Stimulated activated naive CD4-positive, alpha-beta T cell (primary cell): Measurements from ENCODE around the gene SLC15A5.

Experiments
- DNase-seq, 6 experiments: peaks; one replicate each; lab custom pipeline; 2025; lab: John Stamatoyannopoulos, UW

Gene SLC15A5, protein sequence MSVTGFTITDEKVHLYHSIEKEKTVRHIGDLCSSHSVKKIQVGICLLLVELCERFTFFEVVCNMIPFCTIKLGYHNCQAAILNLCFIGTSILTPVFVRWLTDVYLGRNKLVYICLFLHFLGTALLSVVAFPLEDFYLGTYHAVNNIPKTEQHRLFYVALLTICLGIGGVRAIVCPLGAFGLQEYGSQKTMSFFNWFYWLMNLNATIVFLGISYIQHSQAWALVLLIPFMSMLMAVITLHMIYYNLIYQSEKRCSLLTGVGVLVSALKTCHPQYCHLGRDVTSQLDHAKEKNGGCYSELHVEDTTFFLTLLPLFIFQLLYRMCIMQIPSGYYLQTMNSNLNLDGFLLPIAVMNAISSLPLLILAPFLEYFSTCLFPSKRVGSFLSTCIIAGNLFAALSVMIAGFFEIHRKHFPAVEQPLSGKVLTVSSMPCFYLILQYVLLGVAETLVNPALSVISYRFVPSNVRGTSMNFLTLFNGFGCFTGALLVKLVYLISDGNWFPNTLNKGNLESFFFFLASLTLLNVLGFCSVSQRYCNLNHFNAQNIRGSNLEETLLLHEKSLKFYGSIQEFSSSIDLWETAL

GRCh38 chr12:16277585-16277984, at the start of gene SLC15A5:
Gene SLC15A5 (minus strand): TSS chr12:16277685. CDS start chr12:16277685, 0 bp downstream.
- no peak for DNase-seq

- DNase-seq = no peak
Measured at GRCh38 chr12:16325426-16325825, 47.9 kb upstream of the SLC15A5 start.

DNA sequence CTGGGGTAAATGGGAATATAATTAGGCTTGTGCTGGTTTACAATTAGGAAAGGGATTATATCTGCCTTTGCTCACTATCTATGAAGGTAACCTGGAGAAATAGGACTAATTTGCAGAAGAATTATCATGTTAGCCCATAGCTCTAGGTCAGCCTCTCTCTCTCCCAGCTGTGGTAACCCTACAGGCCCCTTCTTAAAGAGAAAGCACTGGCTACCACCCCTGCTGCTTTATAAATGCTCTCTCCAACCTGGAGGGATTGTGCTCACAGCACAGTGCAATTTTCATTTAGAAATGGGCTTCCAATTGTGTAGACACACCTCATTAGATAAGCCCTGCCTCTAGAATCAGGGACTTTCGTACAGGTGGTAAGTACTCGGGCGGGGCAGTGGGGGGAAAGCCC, 47.3 kb upstream of the SLC15A5 start:
- no peak for DNase-seq

DNA sequence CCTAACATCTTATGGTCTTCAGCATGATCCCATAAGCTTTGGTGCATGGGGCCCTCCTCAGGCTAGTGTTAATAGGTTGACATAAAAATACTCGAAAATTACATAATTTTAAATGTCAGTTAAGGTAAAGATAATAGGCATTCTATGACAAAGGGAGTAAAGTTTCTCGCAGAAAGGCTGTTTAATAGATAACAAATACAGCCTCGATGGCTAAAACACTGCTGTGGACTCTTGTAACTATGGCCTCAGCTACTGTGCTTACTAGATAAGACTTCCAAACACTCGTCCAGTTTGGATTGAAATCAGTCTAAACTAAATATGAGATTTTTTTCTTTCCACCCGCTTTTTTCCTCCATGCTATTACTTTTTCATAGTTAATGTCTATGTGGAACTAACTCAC, 46.8 kb upstream of the SLC15A5 start:
- no peak for DNase-seq

GRCh38 chr12:16323638-16324037, 46.2 kb upstream of the SLC15A5 start:
- DNase-seq = no peak

DNA sequence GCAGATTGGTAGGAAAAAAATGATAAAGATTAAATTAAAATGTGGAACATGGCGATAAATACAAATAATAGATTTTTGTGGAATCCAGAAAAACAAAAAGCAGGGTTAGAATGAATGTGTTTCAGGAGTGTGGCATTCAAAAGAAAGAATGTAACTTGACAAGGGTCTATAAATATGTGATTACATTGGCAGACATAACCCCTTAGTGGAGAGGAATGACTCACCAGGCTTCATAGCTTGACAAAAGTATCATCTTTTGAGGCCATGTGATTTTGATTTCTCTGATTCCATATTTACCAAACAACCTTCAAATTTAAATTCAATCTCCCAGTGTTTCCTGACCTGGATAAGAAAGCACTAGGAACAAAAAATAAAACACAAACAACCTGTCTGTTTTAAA, 45.5 kb upstream of the SLC15A5 start:
- DNase-seq = no peak

GRCh38 chr12:16310934-16311333, 33.4 kb upstream of the SLC15A5 start:
- DNase-seq = no peak

DNA sequence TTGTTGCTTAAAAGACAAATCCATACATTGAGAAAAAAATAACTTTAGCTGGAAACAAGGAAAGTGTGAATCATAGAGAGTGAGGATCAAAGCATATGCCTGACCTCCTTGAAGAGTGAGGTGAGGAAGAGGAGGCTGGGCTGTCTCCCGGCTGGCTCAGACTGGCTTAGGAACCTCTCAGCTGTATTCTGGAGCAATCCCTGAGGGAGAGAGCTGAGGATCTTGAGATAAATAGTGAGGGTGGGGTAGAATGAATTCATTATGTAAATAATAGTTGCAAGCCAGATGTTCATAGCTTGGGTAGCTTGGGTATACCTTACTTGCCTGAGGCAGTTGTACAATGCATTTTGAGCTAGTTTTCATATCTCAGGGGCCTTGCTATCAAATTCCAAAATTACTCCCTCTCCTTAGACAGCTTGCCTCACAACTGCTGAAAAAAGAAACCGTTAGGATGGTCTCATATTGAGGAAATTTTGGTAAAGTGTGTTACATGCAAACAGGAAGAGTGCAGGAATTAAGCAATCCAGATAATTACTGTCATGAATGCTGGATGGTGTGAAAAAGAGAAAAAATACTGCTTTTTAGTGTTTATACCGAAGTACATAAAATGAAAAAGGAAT, 30.5 kb upstream of the SLC15A5 start:
- DNase-seq = no peak

GRCh38 chr12:16303939-16304338, 26.5 kb upstream of the SLC15A5 start:
- no peak for DNase-seq

DNA sequence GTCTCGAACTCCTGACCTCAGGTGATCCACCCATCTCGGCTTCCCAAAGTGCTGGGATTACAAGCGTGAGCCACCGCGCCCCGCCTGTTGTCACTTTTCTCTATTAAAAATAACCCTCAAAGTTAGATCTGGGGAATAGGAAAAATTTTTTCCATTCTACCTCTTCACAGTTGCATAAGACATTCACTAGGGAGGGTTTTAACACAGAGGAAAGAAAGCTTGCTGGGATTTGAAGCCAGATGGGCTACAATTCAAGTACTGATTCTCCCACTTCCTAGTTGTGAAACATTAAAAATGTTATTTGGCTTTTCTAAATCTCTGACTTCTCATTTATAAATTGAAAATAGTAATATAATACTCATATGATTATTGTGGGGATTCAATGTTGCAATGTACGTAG, 23.3 kb upstream of the SLC15A5 start:
- DNase-seq = no peak

DNA sequence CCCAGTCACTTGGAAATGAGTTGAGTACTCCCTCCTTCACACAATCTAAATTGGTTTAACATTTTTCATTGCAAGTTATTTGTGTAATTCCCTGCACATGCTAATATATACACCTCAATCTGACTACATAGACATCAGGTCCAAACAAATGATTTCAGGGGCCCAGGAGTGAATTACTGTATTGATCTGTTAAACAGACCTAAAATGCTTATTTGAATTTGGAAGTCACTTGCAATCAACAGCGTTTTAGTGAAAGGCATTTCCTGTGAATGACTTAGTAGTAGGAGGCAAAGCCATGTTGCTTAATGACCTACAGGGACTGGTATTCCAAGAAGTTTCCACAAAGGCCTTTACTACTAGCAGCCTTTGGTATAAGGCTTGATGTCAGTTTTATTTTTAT, 22.6 kb upstream of the SLC15A5 start:
- DNase-seq = no peak

- DNase-seq = no peak
Measured at GRCh38 chr12:16299403-16299802, 21.9 kb upstream of the SLC15A5 start.

GRCh38 chr12:16297521-16297920, 20.0 kb upstream of the SLC15A5 start:
- no peak for DNase-seq

DNA sequence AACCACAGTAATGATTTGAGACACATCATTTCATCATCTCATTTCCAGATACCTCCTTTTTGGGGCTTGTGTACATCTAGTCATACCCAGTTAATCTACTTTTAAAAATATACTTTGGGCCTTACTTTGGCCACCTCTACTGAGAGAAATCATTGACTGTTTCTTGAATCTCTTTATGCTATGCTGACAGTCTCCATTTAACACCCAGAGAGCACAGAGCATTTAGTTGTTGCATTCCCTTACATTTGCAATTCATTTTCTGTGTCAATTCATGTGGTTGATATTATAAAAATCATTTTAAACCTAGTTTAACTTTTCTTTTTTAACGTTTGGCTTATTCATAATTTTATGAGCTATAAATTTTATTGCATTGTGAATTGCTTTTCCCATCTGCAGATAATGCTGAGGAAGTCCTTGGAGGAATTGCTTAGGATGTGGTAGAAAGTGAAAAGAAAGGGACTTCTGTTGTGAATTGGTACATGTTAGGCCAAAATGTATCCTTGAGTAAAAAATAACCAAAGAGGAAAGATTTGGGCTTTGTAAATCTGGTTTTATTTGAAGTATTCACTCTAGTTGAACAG, 17.0 kb upstream of the SLC15A5 start:
- DNase-seq = no peak

- no peak for DNase-seq
Measured at GRCh38 chr12:16291032-16291431, 13.5 kb upstream of the SLC15A5 start.

- DNase-seq = no peak
Measured at GRCh38 chr12:16285586-16285985, 8.1 kb upstream of the SLC15A5 start.

- DNase-seq = no peak
Measured at GRCh38 chr12:16282978-16283377, 5.5 kb upstream of the SLC15A5 start.

DNA sequence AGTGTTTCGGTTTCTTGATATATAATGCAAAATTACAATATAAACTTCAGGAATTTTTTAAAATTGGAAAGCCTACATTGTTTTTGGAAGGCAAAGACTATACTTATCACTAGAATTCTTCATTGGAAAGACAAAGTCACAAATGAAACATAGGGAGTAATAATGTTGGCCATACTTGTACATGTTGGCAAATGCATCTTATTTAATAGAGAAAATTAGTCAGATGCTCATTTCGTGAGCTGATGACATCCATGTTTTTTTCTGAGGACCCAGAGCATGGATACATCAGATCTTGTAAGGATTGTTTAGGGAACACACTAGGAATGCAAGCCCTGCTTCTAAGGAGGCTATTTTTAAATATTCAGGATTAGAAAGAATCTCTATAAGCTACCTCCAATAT, 4.6 kb upstream of the SLC15A5 start:
- DNase-seq = no peak

GRCh38 chr12:16281157-16281556, 3.7 kb upstream of the SLC15A5 start:
- no peak for DNase-seq

GRCh38 chr12:16272222-16272621, 5.3 kb downstream of the SLC15A5 start:
- DNase-seq = no peak

GRCh38 chr12:16271062-16271461, 6.4 kb downstream of the SLC15A5 start:
- no peak for DNase-seq

GRCh38 chr12:16269946-16270345, 7.5 kb downstream of the SLC15A5 start:
- no peak for DNase-seq

DNA sequence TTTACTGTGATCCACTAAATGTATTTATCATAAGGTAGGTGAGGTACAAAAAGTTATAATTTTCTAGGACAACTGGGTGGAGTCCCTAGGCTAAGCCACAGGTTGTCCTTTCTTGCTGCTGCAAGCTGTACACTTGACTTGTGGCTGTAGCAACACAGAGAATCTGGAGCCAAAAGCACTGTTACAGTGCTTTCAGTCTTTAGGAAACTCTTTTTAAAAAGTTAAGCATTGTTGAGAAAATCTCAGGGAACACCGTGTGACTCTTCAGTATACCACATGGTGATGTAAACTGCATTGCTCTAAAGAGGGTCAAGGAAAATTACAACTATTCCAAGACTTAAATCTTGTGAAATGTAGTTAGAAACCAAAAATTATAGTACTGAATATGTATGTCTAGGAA, 11.4 kb downstream of the SLC15A5 start:
- no peak for DNase-seq
